Mesothelial cell of epicardium (in vitro differentiated cells): ENCODE data around the gene VHLL. TPM values are rescaled to one million over a fixed set of nuclear protein-coding genes. Genes with fewer than 3 reads are reported as not detected.

Experiments used
- DNase-seq, 2 experiments: peaks; one replicate each; pipeline ENCODE4 v3.0.0; 2021; ENCODE audit warnings: low spot score in 2 of 2; ENCODE audit not compliant: unreplicated experiment in 2 of 2
- H3K27ac Mint-ChIP-seq: 2 replicates; pipeline ENCODE4 v1.8.0; 2021; ENCODE audit warnings: mixed read lengths
- H3K27me3 Mint-ChIP-seq: 2 replicates; pipeline ENCODE4 v1.8.0; 2021; ENCODE audit warnings: low read depth, mixed read lengths
- H3K36me3 Mint-ChIP-seq: 2 replicates; pipeline ENCODE4 v1.8.0; 2021; ENCODE audit warnings: mixed read lengths
- H3K4me1 Mint-ChIP-seq: 2 replicates; pipeline ENCODE4 v1.8.0; 2021; ENCODE audit warnings: mixed read lengths
- H3K4me3 Mint-ChIP-seq: 2 replicates; pipeline ENCODE4 v1.8.0; 2021; ENCODE audit warnings: mild to moderate bottlenecking, moderate library complexity, mixed read lengths
- H3K9me3 Mint-ChIP-seq: 2 replicates; pipeline ENCODE4 v1.8.0; 2021; ENCODE audit warnings: mixed read lengths
- CTCF ChIP-seq: fragments of 200-600 bp; sonication (generic); IDR thresholded peaks from one replicate; pipeline ENCODE4 v1.5.0; 2021; ENCODE audit warnings: antibody characterized with exemption; ENCODE audit not compliant: unreplicated experiment
- total RNA-seq: library from RNA; stranded (reverse); gene quantifications from 3 replicates; pipeline ENCODE4 v1.2.1, GENCODE V29; 2021

Gene VHLL
- total RNA-seq, 1 donor from 2014 or later: not detected

- Mint-ChIP-seq H3K4me1 (peaks cover 4% of the 10 kb centered on the region), H3K9me3 (no peaks in the 10 kb centered on the region), H3K36me3 (peaks cover 33% of the 10 kb centered on the region), H3K4me3 (no peak overlapping the region), H3K27me3 (no peaks in the 10 kb centered on the region), H3K27ac (no peak overlapping the region)
- DNase-seq: no peak
- no peak for TF ChIP-seq CTCF
Observed at GRCh38 chr1:156253634-156254033, 45.5 kb downstream of the VHLL start.

GRCh38 chr1:156251527-156251926, 47.6 kb downstream of the VHLL start:
- H3K27me3 Mint-ChIP-seq: no peaks in the 10 kb centered on the region
- no peaks in the 10 kb centered on the region for H3K9me3 Mint-ChIP-seq
- no peak overlapping the region for H3K4me3 Mint-ChIP-seq
- no peak for TF ChIP-seq CTCF
- H3K4me1 Mint-ChIP-seq: peaks cover 4% of the 10 kb centered on the region
- DNase-seq: no peak
- peaks cover 25% of the 10 kb centered on the region for H3K36me3 Mint-ChIP-seq
- H3K27ac Mint-ChIP-seq: peak overlapping the region; percentile 34

GRCh38 chr1:156249593-156249992, 49.5 kb downstream of the VHLL start:
- Mint-ChIP-seq H3K36me3 (peaks cover 20% of the 10 kb centered on the region), H3K27ac (peak overlapping the region; percentile 75), H3K27me3 (no peaks in the 10 kb centered on the region)

More at GRCh38 chr1:156249593-156249992, 49.5 kb downstream of the VHLL start:
- H3K4me3 Mint-ChIP-seq: no peak overlapping the region
- H3K4me1 Mint-ChIP-seq: peaks cover 4% of the 10 kb centered on the region
- no peak for TF ChIP-seq CTCF
- no peaks in the 10 kb centered on the region for H3K9me3 Mint-ChIP-seq
- DNase-seq: no peak

Other genes starting within 250 kb of the VHLL start
- gene UBQLN4, start 245.5 kb downstream of the VHLL start, total RNA-seq: 61.2 to 66.7 TPM (median 61.9 TPM) in 3 replicates
- 39.2 to 43.4 TPM (median 39.5 TPM) in 3 replicates for gene LAMTOR2, start 244.5 kb downstream of the VHLL start, total RNA-seq
- gene RAB25, start 238.1 kb downstream of the VHLL start, total RNA-seq: 51.1 to 52.6 TPM (median 51.2 TPM) in 3 replicates
- gene MEX3A, start 216.8 kb downstream of the VHLL start, total RNA-seq: 107 to 112 TPM (median 112 TPM) in 3 replicates
- gene LMNA, start 184.6 kb downstream of the VHLL start, total RNA-seq: 91.7 to 96.9 TPM (median 92.4 TPM) in 3 replicates
- gene SEMA4A, start 145.7 kb downstream of the VHLL start, total RNA-seq: 18.7 to 21.0 TPM (median 19.8 TPM) in 3 replicates
- gene SLC25A44, start 105.2 kb downstream of the VHLL start, total RNA-seq: 15.4 to 18.7 TPM (median 18.4 TPM) in 3 replicates
- 73.4 to 74.8 TPM (median 74.6 TPM) in 3 replicates for gene PMF1, start 86.3 kb downstream of the VHLL start, total RNA-seq
- gene BGLAP, start 57.1 kb downstream of the VHLL start, total RNA-seq: 5.8 to 7.3 TPM (median 6.8 TPM) in 3 replicates
- 30.1 to 32.0 TPM (median 30.7 TPM) in 3 replicates for gene PAQR6, start 51.3 kb downstream of the VHLL start, total RNA-seq
- 99.8 to 105 TPM (median 103 TPM) in 3 replicates for gene SMG5, start 16.5 kb downstream of the VHLL start, total RNA-seq
- gene TMEM79, start 15.0 kb downstream of the VHLL start, total RNA-seq: 5.7 to 6.9 TPM (median 6.1 TPM) in 3 replicates
- 60.2 to 64.2 TPM (median 63.2 TPM) in 3 replicates for gene GLMP, start 3.6 kb downstream of the VHLL start, total RNA-seq
- 174 to 190 TPM (median 186 TPM) in 3 replicates for gene CCT3, start 39.0 kb upstream of the VHLL start, total RNA-seq
- not detected in 3 replicates for gene TSACC, start 39.2 kb upstream of the VHLL start, total RNA-seq
- gene RHBG, start 69.9 kb upstream of the VHLL start, total RNA-seq: 0.88 to 1.2 TPM (median 0.92 TPM) in 3 replicates
- gene MEF2D, start 201.5 kb upstream of the VHLL start, total RNA-seq: 37.4 to 40.9 TPM (median 37.8 TPM) in 3 replicates